Measurements from ENCODE around the gene EXOC3. TPM values are rescaled to one million over a fixed set of nuclear protein-coding genes. Genes with fewer than 3 reads are reported as not detected.
"Not testable (repeated sequence)": the region's sequence is repeated elsewhere in the genome, so short reads cannot be mapped to it uniquely, and the experiment has no call there.

Gene EXOC3
- total RNA-seq, 1 donor from 2014 or later = 55.4 TPM

GRCh38 chr5:395921-396530, 47.0 kb upstream of the EXOC3 start:
- no peak overlapping the region for H3K27ac Mint-ChIP-seq (ENCODE audit: unreplicated experiment)
- TF ChIP-seq CTCF (IDR thresholded peaks at IDR 0.05; ENCODE audit: partially characterized antibody, unreplicated experiment) = no peak
- DNase-seq = no peak
- H3K4me3 Mint-ChIP-seq (ENCODE audit: unreplicated experiment) = no peak overlapping the region
- peaks cover 10% of the 10 kb centered on the region for H3K4me1 Mint-ChIP-seq (ENCODE audit: low read depth, unreplicated experiment)
- H3K27me3 Mint-ChIP-seq (ENCODE audit: unreplicated experiment) = peaks cover 3% of the 10 kb centered on the region
- H3K9me3 Mint-ChIP-seq (ENCODE audit: unreplicated experiment) = peaks cover 6% of the 10 kb centered on the region
- no peaks in the 10 kb centered on the region for H3K36me3 Mint-ChIP-seq (ENCODE audit: unreplicated experiment)

- no peak for DNase-seq
- Mint-ChIP-seq H3K4me3 (ENCODE audit: unreplicated experiment) (no peak overlapping the region), H3K4me1 (ENCODE audit: low read depth, unreplicated experiment) (peaks cover 10% of the 10 kb centered on the region), H3K9me3 (ENCODE audit: unreplicated experiment) (peaks cover 6% of the 10 kb centered on the region), H3K36me3 (ENCODE audit: unreplicated experiment) (peaks cover under 1% of the 10 kb centered on the region), H3K27me3 (ENCODE audit: unreplicated experiment) (peaks cover 3% of the 10 kb centered on the region), H3K27ac (ENCODE audit: unreplicated experiment) (no peak overlapping the region)
- TF ChIP-seq CTCF (IDR thresholded peaks at IDR 0.05; ENCODE audit: partially characterized antibody, unreplicated experiment) = no peak
These were observed 46.4 kb upstream of the EXOC3 start for GRCh38 chr5:396531-396961.

GRCh38 chr5:398141-398474, 44.9 kb upstream of the EXOC3 start:
- H3K27ac Mint-ChIP-seq (ENCODE audit: unreplicated experiment); DNase-seq; H3K4me1 Mint-ChIP-seq (ENCODE audit: low read depth, unreplicated experiment); H3K4me3 Mint-ChIP-seq (ENCODE audit: unreplicated experiment); H3K36me3 Mint-ChIP-seq (ENCODE audit: unreplicated experiment); H3K27me3 Mint-ChIP-seq (ENCODE audit: unreplicated experiment); H3K9me3 Mint-ChIP-seq (ENCODE audit: unreplicated experiment): not testable (repeated sequence)

- DNase-seq = no peak
- no peak for TF ChIP-seq CTCF (IDR thresholded peaks at IDR 0.05; ENCODE audit: partially characterized antibody, unreplicated experiment)
These were observed 44.3 kb upstream of the EXOC3 start for GRCh38 chr5:398475-399295.

GRCh38 chr5:399296-400281, 43.4 kb upstream of the EXOC3 start:
- no peak for TF ChIP-seq CTCF (IDR thresholded peaks at IDR 0.05; ENCODE audit: partially characterized antibody, unreplicated experiment)
- peak; percentile 87 for DNase-seq
- peaks cover 2% of the 10 kb centered on the region for H3K9me3 Mint-ChIP-seq (ENCODE audit: unreplicated experiment)
- peak overlapping the region; percentile 49 for H3K4me3 Mint-ChIP-seq (ENCODE audit: unreplicated experiment)
- H3K27ac Mint-ChIP-seq (ENCODE audit: unreplicated experiment) = peak overlapping the region; percentile 55
- H3K4me1 Mint-ChIP-seq (ENCODE audit: low read depth, unreplicated experiment) = peaks cover 8% of the 10 kb centered on the region
- peaks cover 4% of the 10 kb centered on the region for H3K27me3 Mint-ChIP-seq (ENCODE audit: unreplicated experiment)
- peaks cover 12% of the 10 kb centered on the region for H3K36me3 Mint-ChIP-seq (ENCODE audit: unreplicated experiment)

More at GRCh38 chr5:398475-399295, 44.3 kb upstream of the EXOC3 start:
- peaks cover 2% of the 10 kb centered on the region for H3K27me3 Mint-ChIP-seq (ENCODE audit: unreplicated experiment)
- peaks cover 4% of the 10 kb centered on the region for H3K9me3 Mint-ChIP-seq (ENCODE audit: unreplicated experiment)
- H3K27ac Mint-ChIP-seq (ENCODE audit: unreplicated experiment) = no peak overlapping the region
- no peak overlapping the region for H3K4me3 Mint-ChIP-seq (ENCODE audit: unreplicated experiment)
- peaks cover 10% of the 10 kb centered on the region for H3K4me1 Mint-ChIP-seq (ENCODE audit: low read depth, unreplicated experiment)
- H3K36me3 Mint-ChIP-seq (ENCODE audit: unreplicated experiment) = peaks cover 7% of the 10 kb centered on the region
